Stimulated activated CD4-positive, alpha-beta T cell treated with anti-CD3 and anti-CD28 coated beads, Interleukin-1b, Interleukin-23, amount 100 ng/mL, for 1 hour (primary cell): ENCODE measurements around the gene OCSTAMP.

Source experiments
- DNase-seq, 2 donors: peaks; one replicate each; pipeline ENCODE4 v3.0.0-alpha.2; 2020; ENCODE audit warnings: low read depth in 2 of 2

The OCSTAMP gene, protein sequence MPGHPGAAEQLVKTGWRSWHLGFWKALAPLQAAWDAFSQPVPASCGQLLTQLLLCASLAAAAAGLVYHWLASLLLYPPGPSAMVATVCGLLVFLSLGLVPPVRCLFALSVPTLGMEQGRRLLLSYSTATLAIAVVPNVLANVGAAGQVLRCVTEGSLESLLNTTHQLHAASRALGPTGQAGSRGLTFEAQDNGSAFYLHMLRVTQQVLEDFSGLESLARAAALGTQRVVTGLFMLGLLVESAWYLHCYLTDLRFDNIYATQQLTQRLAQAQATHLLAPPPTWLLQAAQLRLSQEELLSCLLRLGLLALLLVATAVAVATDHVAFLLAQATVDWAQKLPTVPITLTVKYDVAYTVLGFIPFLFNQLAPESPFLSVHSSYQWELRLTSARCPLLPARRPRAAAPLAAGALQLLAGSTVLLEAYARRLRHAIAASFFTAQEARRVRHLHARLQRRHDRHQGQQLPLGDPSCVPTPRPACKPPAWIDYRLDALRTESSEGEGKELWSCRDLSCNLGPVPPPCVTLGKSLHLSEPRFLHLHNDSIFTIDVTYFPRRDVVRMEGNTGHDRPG

GRCh38 chr20:46550461-46550860, at the start of gene OCSTAMP:
OCSTAMP (minus strand) TSS chr20:46550654; CDS start chr20:46550560, 94 bp downstream.
- no peak for DNase-seq

DNA sequence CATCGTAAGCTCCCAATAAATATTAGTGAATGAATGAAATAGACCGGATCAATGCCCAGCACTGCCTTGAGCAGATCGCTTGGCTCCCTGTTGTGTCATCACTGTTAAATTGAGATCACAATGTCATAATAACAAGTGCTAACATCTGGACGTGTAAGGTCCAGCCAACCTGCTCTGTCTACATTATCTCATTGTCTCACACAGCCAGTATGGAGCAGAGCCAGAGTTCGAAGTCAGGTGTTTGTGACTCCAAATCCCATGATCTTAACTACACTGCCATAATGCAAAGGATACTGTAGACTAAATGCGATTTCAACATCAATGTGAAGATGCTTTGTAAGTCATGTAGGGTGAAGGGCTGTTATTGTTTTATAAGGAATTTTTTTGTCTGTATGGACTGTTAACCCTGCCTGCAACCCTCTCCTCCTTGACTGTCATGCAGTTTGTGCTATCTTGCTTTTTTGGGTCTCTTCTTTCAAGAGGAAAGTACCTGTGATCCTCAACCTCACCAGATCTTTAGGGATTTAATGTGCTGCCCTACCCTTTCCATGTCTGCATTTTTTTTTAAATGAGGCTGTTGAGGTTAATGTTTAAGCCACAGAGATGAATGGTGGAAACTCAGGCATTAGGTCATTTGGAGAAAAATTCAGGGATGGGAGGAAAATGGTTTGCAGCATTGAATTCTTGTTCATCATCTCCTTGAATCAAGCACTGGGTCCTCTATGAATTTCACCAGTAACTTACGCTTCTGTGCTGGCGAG, 49.0 kb upstream of the OCSTAMP start:
- no peak for DNase-seq

DNA sequence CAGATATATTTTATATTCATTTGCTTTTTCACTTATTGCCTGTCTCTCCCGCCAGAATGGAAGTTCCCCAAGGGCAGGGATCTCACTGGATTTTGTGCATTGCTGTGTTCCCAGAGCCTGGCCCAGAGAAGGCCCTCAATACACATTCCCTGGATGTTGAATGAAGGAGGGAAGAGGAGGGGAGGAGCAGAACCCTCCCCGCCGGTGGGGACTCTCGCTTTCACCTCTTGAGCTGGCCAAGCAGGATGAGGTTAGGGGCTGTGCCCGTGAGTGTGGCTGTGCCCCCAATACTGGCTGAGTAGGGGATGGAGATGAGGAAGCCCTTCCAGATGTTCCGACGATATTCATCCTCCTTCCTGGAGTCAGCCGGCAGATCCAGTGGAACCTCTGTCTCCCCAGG, 45.5 kb upstream of the OCSTAMP start:
- DNase-seq: no peak

DNA sequence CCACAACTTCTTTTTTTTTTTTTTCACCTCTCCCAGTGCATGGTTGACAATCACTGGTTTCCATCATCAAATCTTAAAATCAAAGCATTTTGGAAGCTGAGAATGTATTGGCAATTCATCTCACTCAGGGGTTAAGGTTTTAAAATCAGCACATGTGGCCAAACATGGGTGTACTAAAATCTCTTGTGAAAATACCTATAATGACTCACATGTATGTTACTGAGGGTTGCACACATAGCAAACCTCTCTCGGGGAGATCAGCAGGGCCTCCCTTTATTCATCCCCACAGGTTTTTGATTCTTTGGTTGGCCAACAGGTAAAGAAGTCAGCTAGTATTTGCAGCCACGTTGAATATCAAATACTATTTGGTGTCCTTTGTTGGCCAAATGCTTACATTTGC, 44.3 kb upstream of the OCSTAMP start:
- DNase-seq: no peak

- no peak for DNase-seq
Measured at GRCh38 chr20:46592580-46593362, 42.3 kb upstream of the OCSTAMP start.

GRCh38 chr20:46590443-46590842, 40.0 kb upstream of the OCSTAMP start:
- no peak for DNase-seq

GRCh38 chr20:46588532-46589511, 38.4 kb upstream of the OCSTAMP start:
- no peak for DNase-seq

- DNase-seq: no peak
Measured at GRCh38 chr20:46587986-46588385, 37.5 kb upstream of the OCSTAMP start.

DNA sequence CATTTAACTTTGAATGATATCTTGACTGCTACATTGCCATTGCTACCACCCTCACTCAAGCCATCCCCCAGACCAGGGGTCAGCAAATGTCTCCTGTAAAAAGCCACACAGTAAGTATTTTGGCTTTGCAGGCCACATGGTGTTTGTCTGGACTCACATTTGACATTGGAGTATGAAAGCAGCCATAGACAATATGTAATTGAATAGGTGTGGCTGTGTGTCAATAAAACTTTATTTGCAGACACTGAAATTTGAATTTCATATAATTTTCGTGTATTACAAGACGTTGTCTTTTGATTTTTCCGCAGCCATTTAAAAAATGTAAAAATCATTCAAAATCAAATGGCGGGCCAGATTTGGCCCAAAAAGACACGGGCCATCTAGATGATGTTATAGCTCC, 36.3 kb upstream of the OCSTAMP start:
- no peak for DNase-seq

GRCh38 chr20:46584508-46584907, 34.1 kb upstream of the OCSTAMP start:
- no peak for DNase-seq

DNA sequence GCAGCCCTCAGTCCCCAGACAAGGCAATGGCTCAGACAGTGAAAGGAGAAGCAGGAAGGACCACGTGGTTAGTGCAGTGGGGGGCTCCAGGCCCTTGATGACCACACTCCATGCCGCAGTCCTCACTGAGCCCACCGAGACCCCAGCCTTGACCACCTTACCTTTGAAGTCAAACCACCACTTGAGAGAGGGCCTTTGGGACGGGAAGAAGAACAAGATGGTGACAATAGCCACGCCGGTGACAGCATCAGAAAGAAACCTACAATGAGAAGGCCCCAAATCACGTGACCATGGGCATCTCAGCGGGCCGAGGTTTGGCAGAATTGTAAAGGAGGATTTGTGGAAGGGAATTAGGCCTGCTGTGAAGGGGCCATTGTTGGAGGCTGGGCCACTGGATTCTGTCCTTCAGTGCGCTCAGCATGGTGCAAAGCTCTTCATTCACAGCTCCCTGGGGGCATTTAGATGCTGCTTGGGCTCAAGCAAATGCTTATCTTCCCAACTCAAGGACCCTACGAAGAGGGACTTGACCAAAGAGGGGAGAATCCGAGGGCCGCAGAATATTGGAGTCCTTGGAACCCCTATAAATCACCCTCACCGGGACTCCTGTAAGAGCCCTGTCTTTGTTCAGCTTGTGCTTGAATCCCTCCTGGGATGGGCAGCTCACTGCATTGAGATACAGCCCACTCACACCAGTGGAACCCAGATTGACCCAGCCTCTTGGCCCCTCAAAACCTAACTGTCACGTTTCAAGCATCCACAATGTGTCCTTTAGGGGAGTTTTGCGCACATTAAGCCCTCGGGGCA, 33.2 kb upstream of the OCSTAMP start:
- DNase-seq: no peak

- DNase-seq: no peak
Measured at GRCh38 chr20:46582648-46583047, 32.2 kb upstream of the OCSTAMP start.

- no peak for DNase-seq
Measured at GRCh38 chr20:46581391-46581790, 30.9 kb upstream of the OCSTAMP start.

DNA sequence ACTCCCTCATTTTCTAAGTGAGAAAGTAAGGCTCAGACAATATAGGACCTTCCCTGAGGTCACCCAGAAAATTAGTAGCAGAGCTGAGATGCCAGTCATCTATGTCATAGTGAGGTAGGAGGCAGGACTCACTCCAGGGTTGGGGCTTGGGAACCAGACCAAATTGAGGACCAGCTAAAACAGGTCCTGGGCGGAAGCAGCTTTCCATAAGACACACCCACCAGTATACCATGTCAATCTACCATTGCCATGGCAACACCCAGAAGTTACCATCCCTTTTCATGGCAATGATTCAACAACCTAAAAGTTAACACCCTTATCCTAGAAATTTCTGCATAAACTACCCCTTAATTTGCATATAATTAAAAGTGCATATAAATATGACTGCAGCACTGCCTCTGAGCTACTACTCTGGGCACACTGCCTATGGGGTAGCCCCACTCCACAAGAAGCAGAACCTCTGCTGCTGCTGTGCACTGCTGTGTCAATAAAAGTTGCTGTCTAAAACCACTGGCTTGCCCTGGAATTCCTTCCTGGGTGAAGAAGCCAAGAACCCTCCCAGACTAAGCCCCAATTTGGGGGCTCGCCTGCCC, 30.3 kb upstream of the OCSTAMP start:
- no peak for DNase-seq

- no peak for DNase-seq
Measured at GRCh38 chr20:46578745-46579144, 28.3 kb upstream of the OCSTAMP start.

GRCh38 chr20:46576774-46577395, 26.4 kb upstream of the OCSTAMP start:
- DNase-seq: no peak

DNA sequence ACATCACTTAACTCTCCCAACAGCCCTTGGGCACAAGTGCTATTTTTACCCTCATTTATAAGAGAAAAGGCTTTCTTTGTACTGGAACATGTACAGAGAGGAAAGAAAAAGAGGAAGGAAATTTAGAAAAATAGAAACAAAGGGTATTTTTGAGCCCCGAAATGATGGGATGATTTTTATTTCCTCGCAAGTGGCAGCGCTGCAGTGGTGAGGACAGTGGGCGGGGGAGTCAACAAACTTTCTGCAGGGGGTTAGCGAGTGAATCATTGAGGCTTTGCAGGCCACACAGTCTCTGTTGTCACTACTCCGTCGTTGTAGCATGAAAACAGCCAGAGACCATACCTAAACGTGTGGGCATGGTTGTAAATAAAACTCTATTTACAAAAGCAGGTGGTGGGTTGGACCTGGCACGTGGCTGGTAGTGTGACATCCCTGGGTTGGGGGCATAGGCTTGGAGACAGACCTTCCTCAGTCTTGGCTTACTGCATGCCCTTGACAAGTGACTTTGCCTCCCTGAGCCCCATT, 25.5 kb upstream of the OCSTAMP start:
- no peak for DNase-seq

DNA sequence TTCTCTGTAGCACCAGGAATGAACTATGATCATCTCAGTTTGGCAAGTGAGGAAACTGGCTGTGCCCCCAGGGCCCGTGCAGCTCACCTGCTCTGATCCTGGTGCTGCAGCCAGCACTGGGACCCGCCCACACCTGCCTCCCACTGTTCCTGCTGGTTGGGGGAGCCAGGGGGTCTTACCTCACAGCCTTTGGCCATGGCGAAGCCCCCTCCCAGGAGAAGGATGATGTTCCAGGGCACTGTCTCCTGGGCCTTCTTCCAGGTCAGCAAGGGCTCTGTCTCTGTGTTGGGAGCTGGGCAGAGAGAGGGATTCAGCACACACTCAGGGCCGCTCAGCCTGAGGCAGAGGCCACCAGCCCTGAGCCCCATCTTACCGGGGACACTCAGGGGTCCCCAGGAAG, 24.9 kb upstream of the OCSTAMP start:
- DNase-seq: no peak
